OCI-LY1 (cell line): ENCODE measurements around the gene GABBR2.

Experiments
- CTCF ChIP-seq: fragments of 200-600 bp; sonication (generic), shearing (Covaris generic); IDR thresholded peaks from 2 replicates; pipeline ENCODE4 v1.5.1; 2017; ENCODE audit warnings: mild to moderate bottlenecking, antibody characterized with exemption, low read length, moderate library complexity, mixed read lengths
- EZH2 ChIP-seq: fragments of 200-600 bp; sonication (generic), shearing (Covaris generic); IDR thresholded peaks from 2 replicates; pipeline ENCODE4 v1.8.0; 2017; ENCODE audit warnings: borderline replicate concordance, mixed run types, mild to moderate bottlenecking, antibody characterized with exemption, low read length, moderate library complexity, mixed read lengths

- TF ChIP-seq CTCF (no peak), EZH2 (no peak)
These were observed 178.5 kb downstream of the GABBR2 start for GRCh38 chr9:98530275-98530674.
